HG03558 (cell line): ENCODE data around the gene TBX4.
"Not testable (repeated sequence)": the region's sequence is repeated elsewhere in the genome, so short reads cannot be mapped to it uniquely, and the experiment has no call there.

Experiments
- ATAC-seq: cut with Tn5 transposase; IDR thresholded peaks from one replicate; pipeline ENCODE4 v1.9.1; 2021; ENCODE audit warnings: moderate number of reproducible peaks; ENCODE audit not compliant: unreplicated experiment; ENCODE audit errors: extremely low read depth

The TBX4 gene

DNA sequence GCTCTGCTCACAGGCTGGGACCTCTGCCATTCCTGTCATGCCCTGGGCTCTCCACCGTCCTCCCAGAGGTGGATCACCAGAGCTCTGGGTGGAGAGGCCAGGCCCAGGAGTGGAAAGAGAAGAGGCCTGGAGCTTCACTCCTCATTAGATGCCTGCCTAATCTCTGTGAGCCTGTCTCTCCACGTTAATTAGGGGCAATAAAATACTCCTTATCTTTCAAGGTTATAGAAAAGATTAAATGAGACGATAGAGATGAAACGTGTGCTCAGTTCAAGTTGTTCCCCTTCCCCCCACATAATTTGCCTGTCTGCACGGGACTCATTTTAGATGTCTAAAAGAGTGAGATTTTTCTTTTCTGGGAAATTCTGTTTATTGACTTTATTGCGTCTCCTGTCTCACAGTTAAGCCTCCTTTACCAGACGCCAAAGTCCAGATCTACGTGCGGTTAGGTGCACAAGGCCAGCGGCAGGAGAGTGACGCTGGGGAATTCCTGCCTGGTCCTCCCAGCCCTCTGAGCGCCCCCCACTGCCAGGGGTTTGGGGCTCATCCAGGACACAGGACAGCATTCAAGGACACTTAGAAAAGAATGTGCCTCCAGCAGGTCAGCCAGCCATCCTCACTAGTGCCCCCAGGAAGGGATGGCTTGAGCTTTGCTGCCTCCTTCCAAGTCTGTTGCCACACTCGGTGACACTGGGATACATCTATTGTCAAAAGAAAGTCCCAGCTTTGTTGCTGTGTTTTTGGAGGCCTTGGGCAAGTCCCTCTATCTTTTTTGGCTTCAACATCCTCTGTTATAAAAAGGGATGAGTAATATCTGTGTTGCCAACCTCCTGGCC is 42.3 kb downstream of the TBX4 start:
- no peak for ATAC-seq

DNA sequence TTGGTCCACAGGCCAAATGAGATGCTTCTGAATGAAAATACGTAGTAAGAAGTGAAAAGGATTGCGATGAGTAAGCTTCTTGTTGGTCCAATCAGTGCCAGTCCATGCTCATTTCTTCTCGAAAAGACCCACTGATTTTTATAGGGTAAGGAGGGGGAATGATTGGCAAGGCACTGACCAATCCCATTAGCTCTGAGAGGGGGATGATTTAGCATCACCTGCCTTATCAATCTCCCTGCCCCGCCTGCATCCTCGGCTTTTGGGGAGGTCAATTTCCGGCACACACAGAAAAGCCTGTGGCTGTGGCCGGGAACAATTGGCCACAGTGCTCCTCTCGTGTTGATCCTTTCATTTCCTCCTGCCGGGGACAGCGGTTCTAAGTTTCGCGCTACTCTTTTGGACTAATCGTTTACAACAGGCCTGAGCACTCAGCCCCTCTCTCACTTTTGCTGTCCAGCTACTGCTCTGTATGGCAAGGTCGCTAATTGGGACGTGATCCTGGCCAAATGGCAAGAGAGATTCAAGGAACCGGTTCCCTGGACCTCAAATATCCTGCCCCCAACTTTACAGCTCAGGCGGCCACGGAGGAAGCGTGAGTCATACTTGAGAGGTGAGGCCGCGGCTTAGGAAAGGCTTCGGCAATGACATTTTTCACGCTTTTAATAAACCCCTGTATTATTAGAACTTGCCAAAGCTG is 43.1 kb downstream of the TBX4 start:
- ATAC-seq, result no peak

DNA sequence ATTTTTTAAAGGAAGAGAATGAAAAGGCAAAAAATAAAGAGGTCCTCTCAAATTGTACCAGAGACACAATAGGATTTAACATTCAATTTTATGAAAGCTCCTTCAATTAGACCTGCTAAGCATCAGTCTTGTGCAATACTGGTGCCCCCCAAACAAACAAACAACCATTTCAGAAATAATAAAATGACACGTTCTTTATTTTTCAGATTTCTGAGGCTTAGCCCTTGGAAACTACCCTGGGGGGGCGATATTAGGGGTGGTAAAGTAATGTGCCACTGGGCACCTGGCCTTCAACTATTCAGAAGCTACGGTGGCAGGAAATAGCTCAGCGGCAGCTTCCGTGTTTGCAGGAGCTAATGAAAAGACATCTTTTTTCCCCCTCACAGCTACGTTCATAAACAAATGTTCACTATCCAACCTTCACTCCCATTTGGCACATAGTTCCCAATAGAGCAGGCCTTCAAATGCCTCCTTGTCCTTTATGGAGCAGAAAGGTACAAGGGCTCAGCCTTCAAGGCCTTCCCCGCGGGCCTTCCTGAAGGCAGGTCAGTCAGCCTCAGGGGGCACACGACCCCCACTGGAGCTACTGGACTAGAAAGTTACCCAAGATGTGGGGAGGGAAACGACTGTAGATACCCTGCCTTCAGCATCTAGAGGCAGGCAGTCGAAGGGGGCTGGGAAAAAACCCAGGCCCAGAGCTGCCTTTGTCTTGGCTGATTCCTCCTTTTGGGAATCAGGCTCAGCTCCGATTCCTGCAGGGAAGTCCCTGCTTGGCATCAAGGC is 44.1 kb downstream of the TBX4 start:
- ATAC-seq, result no peak

DNA sequence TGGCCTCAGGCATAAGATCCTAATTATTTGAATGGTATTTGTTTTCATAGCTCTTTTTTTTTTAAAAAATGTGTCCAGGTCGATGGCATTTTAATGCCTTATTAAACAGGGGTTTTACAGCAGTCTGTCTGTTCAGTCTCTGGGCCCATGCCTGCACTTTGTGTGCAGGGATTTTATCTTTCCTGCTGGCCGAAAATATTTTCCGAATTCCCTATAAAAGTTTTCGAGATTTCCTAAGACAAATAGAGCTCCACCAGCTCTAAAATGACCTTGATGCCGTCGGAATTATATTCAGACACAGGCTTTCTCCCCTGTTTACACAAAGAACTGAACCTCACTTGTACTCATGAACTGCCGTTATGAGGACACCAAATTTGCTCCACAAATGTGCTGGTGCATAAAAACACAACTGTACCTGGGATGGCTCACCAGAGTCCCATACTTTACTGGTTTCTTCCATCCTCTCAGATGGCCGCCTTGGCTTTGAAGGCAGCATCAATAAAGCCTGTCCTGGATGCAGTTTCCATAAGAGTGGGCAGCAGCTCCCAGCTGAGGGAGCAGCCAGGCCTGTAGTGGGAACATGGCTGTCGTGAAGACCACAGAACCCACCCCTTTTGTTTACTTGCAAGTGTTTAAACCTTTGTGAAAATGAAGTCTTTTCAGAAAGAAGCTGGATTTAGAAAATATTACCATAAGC is 44.9 kb downstream of the TBX4 start:
- no peak for ATAC-seq

DNA sequence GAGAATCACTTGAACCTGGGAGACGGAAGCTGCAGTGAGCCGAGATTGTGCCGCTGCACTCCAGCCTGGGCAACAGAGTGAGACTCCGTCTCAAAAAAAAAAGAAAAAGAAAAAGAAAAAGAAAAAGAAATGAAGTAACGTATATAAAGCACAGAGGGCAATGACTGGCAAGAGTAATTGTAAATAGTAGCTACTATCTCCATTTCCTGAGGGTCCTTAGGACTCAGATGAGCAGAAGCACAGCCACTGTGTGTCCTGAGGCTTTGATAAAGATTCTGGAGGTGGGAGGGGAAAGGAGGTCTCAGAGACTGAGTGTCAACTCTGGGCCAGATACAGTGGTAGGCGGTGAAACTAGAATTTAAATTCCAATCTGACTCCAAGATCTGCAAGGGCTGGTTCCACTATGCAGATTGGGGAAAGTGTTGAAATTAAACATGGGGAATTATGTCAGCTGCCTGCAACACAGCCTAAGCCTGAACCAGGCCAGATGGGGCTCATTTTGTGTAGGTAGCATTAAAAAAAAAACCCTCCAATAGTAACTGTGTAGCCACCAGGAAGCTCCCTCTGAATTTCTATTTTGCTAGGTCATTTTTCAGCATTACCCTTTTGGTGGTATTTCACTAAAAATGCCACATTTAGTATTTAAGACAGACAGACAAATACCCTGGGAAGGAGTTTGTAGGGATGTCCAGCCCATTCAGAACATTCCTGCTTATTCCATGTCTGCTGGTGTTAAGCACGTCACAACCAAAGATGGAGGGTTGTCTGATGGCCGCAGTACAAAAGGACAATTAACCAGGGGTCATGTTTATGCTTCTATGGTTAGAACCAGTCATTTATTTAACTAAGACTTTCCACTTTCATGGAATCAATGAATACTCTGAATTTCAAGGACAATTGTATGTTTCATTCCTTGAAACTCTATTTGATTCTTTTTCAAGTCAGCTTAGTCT is 46.1 kb downstream of the TBX4 start:
- ATAC-seq, result no peak

DNA sequence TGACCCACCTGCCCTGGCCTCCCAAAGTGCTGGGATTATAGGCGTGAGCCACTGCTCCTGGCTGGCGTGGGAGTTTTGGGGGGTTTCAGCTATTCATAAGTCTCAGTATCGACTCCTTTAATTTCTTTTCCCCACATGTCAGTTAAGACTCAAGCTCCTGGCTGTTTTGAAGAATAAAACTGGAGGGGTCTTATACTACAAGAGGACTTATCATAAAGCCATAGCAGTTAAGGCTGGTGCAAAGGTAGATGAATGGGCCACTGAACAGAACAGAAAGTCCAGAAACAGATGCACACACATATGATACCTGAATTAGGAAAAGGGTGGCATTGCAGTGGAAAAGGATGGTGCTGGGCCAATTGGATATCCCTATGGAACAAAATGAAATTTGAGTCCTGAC is 47.4 kb downstream of the TBX4 start:
- ATAC-seq, result no peak

DNA sequence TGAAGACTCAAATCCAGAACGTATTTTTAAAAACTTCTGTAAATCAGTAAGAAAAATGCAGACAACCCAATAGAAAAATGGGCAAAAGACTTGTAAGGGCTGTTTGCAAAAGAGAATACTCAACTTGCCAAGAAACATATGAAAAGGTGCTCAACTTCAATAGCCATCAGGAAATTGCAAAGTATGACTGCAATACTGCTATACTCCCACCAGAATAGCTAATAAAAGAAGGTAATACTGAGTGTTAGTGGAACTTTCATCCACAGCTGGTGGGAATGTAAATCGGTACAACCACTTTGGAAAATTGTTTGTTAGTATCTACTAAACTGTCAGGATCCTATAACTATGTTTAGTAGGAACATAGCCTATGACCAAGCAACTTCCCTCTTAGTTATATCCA is 48.1 kb downstream of the TBX4 start:
- ATAC-seq, result no peak

DNA sequence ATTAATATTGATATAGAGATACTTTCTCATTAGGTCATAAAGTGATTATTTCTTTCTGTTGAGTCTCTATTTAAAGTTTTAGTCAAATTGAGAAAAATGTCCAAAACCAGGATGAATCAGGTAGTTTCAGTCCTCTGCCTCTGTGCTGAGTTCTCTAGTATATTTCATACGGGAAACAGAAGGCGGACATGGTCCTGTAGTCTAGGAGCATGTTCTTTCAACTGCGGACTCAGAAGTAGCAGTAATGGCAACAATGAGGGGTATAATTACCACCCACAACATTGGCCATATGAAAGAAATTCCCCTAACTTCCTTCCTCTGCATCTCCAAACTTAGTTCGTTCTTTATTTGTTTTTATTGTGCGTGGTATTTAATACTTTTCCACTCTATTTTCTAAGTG is 50.1 kb downstream of the TBX4 start:
- no peak for ATAC-seq

DNA sequence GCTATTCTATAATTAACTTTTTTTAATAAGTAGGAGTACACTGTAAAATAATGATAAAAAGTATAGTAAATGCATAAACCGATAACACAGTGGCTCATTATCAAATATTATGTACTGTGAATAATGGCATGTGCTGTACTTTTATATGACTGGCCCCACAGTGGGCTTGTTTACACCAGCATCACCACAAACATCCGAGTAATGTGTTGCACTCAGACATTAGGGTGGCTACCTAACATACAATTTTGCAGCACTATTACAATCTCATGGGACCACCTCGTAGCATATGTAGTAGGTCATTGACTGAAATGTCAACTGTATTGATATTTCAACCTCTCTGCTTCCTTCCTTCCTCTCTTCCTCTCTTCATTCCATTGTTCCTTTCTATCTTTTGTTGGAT is 51.7 kb downstream of the TBX4 start:
- ATAC-seq, result no peak

DNA sequence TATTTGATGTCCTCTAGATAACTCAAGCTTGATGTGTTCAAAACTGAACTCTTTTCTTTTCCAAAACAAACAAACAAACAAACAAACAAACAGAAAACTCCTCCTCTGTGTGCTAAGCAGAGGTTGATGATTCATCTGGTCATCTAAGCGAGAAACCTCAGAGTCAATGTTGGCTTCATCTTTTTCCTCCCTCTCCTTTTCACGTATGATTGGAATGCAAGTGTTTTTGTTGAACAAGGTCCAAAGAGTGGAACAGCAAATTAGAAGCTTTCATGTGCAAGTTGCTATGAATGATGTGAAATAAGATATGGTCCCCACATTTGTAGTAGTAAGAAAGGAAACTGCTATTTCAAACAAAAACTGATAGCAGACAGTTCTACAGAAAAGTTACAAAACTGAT is 52.5 kb downstream of the TBX4 start:
- ATAC-seq, result no peak

DNA sequence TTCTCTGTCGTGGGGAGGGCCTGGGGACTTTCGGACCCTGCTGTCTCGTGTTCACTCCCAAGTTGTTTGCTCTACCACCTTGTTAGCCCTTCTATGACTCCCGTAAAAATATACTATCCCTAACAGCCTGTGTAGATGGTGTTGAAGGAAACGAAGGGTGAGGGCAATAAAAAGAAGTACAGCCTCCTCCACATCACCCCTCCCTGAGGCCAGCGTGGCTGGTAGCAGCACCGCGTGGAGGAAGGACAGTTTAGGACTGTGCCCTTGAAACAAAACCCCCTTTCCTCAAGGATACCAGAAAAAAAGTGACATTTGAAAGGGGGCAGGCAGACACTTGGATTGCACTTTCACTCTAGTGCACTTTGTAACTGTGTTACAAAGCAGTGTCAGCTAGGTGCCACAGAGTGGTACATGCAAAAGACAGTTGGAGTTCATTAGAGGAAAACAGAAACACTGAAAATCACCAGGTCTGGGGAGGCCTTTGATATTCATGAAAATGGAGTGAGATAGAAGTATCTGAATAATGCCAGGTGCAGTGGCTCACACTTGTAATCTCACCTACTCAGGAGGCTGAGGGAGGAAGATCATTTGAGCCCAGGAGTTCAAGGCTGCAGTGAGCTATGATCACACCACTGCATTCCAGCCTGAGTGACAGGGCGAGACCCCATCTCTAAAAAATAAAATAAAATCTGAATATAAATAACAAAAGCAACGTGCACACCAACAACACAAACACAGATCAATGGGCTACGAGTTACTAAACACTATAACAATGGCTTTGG is 53.8 kb downstream of the TBX4 start:
- no peak for ATAC-seq

DNA sequence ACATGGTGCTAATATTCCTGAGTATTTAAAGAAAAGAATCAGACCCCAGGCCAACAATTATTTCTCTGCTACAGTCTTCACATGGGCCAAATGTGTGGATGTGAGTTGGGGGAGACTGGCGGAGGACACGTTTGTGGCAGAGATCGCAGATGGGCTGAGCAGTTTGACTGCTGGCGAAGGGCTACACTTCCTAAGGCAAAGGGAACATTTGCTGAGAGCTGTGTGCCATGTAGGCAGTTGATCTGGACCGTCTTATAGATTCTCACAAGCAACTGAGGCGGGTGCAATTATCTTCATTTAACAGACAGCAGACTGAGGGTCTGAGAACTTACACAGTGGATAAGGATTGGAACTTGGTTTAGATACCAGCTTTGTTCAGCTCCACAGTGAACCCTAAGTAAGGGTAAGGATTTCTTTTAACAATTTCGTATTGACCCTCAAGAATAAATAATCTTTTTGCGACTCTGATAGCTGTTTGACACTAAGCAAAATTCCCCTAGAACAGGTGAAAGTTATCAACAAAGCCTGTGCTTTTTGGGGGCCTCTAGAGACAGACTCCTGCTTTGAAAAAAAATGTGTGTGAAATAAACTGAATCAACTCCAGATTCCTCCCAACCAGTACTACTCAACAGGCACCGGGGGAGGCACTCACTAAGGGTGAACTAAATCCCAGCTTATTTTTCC is 55.3 kb downstream of the TBX4 start:
- no peak for ATAC-seq

DNA sequence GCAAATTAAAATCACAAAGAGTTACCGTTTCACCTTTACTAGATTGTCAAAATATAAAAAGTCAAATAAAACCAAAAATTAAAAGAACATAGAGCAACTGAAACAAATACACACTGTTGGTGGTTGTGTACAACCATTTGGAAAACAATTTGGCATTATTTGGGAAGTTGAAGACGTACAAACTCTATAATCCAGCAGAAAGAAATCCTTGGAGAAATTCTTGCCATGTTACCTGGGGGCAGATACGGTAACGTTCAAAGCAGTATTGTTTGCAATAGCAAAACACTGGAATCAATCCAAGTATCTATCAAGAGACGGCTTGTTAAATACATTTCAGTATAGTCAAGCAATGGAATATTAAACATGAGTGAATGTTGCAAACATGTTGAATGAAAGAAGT is 56.7 kb downstream of the TBX4 start:
- no peak for ATAC-seq

DNA sequence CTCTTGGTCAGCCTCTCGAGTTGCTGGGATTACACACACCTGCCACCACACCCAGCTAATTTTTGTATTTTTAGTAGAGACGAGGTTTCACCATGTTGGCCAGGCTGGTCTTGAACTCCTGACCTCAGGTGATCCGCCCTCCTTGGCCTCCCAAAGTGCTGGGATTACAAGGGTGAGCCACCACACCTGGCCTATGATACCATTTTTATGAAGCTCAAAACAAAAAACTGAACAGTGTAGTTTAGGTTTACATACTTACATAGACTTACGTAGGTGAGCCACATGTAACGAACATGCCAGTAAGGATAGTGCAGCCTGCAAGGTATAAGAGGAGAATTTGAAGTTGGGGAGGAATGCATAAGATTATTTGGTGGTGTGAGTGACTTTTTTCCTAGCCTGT is 57.2 kb downstream of the TBX4 start:
- not testable (repeated sequence) for ATAC-seq

DNA sequence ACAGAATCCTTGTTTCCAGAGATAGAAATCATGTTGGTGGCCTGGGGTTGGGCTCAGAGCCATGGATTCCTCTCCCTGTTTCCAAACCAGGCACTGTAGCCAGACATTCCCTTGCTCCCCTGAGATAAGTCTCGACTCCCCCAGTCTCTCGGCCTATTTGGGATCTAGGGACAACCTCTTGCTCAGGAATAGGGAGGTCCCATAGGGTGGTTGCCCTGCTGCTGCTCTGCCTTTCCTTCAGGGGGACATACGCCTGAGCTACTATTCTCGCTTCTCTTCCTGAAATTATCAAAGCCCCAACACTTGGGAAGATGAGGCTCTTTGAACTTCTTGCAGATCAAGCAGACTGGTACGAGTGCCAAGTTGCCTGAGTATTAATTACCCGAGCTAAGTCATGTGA is 58.0 kb downstream of the TBX4 start:
- no peak for ATAC-seq

DNA sequence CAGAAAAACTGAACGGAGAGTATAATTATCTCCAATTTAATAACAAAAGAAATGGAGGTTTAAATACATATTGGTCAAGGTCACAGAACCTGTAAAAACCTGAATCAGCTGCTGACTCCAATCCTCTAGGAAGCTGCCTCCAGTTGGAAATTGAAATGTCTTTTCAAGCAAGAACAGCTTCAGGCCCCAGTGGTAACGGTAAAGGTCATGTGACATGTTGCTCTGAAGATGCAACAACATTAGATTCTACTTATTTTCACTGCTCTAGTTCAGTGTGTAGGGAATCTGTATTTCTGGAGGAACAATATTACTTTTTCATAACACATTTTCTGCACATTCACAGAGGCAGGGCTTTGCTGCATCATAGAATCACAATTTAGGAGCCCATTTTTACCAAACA is 58.8 kb downstream of the TBX4 start:
- ATAC-seq, result no peak

DNA sequence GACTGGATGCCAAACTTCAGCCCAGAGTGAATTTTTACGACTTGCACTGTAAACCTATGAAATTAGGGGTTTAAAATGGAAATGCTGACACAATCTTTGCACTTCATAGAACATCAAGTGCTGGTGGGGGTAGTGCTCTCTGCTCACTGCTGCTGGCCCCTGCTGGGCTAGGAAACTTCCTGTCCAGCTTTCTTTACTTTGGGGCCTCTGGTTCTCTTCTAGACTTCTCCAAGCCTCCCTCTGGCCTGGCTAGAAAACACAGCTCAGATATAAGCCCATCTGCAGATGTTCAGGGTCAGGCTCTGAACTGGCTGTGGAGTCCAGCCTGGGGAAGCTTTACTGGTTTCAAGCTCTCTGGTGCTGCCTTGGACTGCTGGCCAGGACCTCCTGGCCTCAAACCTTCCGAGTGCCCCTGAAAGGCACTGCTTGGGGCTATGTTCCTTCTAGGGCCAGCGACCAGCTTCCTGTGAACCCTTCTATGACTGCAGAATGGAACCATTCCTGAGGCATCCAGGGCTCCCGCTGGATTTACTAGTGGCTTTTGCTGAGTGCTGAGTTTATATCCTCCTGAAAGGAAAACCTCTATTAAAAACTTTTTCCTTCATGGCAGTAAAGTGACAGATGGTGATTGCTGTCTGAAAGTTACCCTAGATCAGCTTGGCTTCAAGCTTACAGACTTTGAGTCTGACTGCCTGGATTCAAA is 59.4 kb downstream of the TBX4 start:
- no peak for ATAC-seq

DNA sequence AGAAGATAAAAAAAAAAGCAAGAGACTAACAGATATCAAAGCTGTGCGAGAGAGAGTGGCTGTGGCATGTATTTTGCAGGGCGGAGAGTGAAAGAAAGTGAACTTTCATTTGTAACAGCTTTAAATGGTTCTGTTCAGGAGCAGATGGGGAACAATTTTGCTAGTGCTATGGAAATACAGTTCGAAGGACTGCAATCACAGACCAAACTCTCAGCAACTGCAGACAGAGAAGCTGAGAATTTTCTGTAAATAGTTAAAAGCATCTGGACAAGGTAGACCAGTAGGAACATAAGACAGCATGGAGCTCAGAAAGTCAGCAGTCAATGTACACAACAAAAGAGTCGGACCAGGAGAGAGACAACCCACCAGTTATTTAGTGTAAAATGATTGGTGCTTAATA is 62.3 kb downstream of the TBX4 start:
- ATAC-seq, result no peak
